Measurements from ENCODE around the gene FYB1. TPM values are rescaled to one million over a fixed set of nuclear protein-coding genes. Genes with fewer than 3 reads are reported as not detected.
A peak's percentile ranks its signal among the peaks of the same experiment; 100 is the strongest.

Gene FYB1
- total RNA-seq, 2 experiments from 2014 or later, result 71.3 to 74.1 TPM

DNA sequence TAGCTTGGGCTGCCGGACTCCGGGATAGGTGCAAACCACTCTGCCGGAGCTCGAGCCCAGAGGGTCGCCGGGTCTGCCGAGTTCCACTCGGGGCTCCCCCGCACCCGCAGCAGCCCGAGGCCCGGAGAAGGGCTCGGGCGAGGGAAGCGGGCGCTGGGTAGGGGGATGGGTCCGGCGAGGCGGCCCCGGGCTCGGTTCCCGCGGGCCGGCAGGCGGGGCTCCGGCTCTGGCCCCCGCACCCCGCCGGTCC is 145.7 kb downstream of the FYB1 start:
- peak; percentile 60 for DNase-seq
- Mint-ChIP-seq H3K27ac (peak overlapping the region; percentile 89), H3K4me1 (peaks cover 36% of the 10 kb centered on the region)

DNA sequence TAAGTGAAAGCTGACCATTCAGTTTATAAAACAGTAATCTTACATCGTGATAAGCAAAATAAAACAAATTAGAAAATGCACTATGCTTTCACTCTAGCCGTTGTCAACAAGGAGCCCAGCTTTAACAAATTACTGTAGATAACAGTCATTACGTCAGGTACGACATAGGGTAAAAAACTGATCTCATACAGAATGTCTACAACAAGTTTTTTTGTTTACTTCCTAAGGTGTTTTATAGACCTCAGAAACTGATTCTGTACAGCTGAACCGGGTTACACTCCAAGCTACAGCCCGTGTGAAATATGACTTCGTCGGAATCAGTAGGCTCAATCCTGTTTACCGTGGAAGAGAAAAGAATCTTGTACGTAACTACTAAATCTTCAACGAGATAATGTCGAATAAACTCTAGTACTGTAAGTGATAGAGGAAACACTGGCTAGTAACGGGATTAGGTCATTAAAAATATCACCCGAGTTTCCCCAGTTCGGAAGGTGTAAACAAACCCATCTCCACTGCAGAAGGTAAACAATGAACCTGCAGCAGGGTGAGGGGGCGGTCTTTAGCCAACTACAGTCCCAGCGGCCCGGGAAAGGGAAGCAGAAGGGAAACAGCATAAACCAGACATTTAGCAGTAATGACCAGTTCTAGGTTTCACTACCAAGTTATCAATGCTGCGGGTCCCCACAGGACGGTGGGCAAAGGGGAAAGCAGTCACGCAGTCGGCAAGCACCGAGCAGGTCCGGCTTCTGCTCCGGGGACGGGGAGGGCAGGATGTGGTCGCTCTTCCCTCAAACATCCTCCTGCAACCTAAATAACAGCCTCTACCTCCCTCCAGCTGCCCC is 146.2 kb downstream of the FYB1 start:
- Mint-ChIP-seq H3K9me3 (peaks cover 2% of the 10 kb centered on the region), H3K27me3 (peaks cover 27% of the 10 kb centered on the region), H3K4me1 (peaks cover 36% of the 10 kb centered on the region), H3K27ac (peak overlapping the region; percentile 89), H3K36me3 (peaks cover 16% of the 10 kb centered on the region), H3K4me3 (peak overlapping the region; percentile 93)
- DNase-seq, result peak; percentile 71

More for the DNA sequence above, 145.7 kb downstream of the FYB1 start:
- H3K4me3 Mint-ChIP-seq, result peak overlapping the region; percentile 93
- H3K9me3 Mint-ChIP-seq, result no peaks in the 10 kb centered on the region
- H3K36me3 Mint-ChIP-seq, result peaks cover 10% of the 10 kb centered on the region
- peaks cover 31% of the 10 kb centered on the region for H3K27me3 Mint-ChIP-seq

DNA sequence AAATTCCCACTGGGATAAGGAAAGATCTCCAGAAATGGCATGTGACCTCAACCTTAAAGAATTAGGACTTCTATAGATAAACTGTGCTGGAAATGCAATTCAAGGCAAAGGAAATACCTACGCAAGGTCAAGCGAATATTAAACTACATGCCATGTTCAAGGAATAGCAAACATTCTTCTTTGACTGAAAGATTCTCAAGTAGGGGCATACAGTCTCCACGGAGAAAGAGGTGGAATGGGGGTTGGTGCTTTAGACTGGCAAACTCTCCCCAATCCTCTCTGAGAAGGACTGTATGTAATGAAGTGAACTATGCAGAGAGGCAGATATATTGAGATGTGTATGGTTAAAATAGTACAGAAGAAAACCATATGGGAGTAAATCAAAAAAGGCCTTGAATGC is 151.3 kb downstream of the FYB1 start:
- Mint-ChIP-seq H3K4me3 (no peak overlapping the region), H3K27me3 (no peaks in the 10 kb centered on the region), H3K36me3 (peaks cover 49% of the 10 kb centered on the region), H3K27ac (no peak overlapping the region), H3K9me3 (peaks cover 22% of the 10 kb centered on the region), H3K4me1 (peaks cover 36% of the 10 kb centered on the region)
- no peak for DNase-seq

DNA sequence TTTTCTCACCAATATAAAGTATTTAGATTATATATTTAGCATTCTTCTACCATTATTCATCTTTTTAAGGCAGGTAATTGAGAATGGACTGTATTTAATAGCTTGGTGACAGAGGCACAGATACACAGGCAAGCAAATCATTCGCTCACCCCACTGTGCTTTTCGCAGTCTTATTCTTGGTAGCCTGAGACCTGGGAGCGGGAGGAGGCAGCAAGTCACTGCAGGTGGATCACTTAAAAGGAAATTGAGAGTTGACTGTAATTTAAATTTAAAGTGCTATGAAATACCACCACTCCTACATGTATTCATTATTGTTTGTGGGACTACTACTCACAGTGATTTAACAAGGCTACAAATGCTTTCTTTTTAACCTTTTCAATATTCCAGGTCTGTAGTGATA is 154.9 kb downstream of the FYB1 start:
- no peak overlapping the region for H3K4me3 Mint-ChIP-seq
- H3K36me3 Mint-ChIP-seq, result peaks cover 45% of the 10 kb centered on the region
- H3K9me3 Mint-ChIP-seq, result peaks cover 22% of the 10 kb centered on the region
- H3K27me3 Mint-ChIP-seq, result no peaks in the 10 kb centered on the region
- H3K27ac Mint-ChIP-seq, result no peak overlapping the region
- H3K4me1 Mint-ChIP-seq, result peaks cover 46% of the 10 kb centered on the region
- no peak for DNase-seq

DNA sequence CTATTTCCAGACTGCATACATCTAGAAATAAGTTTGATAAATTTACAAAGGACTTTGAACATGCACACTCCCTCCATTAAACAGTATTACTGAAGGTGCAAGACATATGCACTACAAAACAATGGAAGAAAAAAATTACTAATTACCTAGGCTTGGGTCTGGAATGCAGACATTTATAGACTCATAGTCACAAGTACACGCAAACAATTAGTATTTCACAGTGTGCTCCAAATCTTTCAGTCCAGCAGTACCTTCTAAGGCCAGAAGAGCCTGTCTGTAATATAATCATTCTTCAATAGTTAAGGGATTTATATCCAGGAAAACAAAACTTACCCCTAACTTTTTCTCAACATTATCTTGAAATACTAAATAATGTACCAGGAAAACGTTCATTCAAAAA is 156.3 kb downstream of the FYB1 start:
- no peaks in the 10 kb centered on the region for H3K27me3 Mint-ChIP-seq
- H3K27ac Mint-ChIP-seq, result no peak overlapping the region
- peaks cover 59% of the 10 kb centered on the region for H3K4me1 Mint-ChIP-seq
- no peak for DNase-seq
- no peak overlapping the region for H3K4me3 Mint-ChIP-seq
- H3K9me3 Mint-ChIP-seq, result peaks cover 21% of the 10 kb centered on the region
- peaks cover 34% of the 10 kb centered on the region for H3K36me3 Mint-ChIP-seq

DNA sequence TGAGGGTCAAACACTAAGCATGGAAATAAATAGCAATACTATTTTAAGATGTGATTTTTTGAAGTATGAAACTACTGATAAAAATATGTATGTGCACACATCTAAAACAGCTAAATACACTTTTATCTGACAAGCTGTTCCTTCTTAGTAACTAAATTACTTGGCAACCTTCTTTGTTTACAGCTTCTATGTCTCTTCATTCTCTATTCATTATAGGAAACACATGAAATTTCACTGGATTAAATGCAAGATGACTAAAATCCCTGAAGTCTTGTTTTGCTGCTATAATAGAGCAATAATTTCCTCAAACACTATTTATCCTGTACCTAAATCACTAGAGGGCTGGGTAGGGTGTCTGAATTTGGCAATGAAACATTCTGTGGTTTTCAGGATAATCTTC is 156.8 kb downstream of the FYB1 start:
- peaks cover 17% of the 10 kb centered on the region for H3K9me3 Mint-ChIP-seq
- H3K27me3 Mint-ChIP-seq, result no peaks in the 10 kb centered on the region
- DNase-seq, result no peak
- H3K4me1 Mint-ChIP-seq, result peaks cover 61% of the 10 kb centered on the region
- H3K27ac Mint-ChIP-seq, result no peak overlapping the region
- no peak overlapping the region for H3K4me3 Mint-ChIP-seq
- peaks cover 29% of the 10 kb centered on the region for H3K36me3 Mint-ChIP-seq

DNA sequence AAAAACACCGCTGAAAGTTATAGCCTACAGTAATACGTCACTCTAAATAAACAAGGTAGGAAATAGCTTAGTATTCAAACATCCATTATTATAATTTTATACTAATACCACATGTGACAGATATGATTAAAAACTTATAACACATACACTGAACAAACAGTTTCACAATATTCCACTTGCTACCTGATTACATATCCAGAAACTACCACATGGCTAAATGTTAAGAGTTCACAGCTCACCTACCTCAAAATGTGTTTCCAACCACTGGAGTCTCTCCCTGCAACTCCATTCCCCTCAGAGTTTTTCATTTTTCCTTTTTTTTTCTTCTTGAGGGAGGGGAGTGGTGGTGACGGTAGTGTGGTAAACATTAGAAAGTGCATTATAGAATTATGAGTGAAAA is 157.3 kb downstream of the FYB1 start:
- Mint-ChIP-seq H3K27ac (no peak overlapping the region), H3K4me3 (no peak overlapping the region), H3K36me3 (peaks cover 25% of the 10 kb centered on the region), H3K4me1 (peaks cover 61% of the 10 kb centered on the region), H3K9me3 (peaks cover 13% of the 10 kb centered on the region), H3K27me3 (no peaks in the 10 kb centered on the region)
- DNase-seq, result no peak

DNA sequence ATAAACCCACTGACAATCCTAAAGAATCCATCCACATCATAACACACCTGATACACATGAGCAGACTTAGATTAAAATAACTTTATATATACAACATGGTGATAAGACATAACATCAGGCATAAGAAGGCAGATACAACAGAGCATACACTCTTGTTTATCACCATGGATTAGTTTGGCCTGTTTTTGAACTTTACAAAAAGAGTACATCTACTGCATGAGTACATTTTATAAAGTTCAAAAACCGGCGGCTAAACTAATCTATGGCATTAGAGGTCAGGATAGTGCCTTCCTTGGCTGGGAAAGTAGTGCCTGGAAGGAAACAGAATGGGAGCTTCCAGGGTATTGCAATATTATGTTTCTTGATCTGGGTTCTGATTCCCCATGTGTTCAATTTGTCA is 160.3 kb downstream of the FYB1 start:
- no peak for DNase-seq
- Mint-ChIP-seq H3K4me1 (peaks cover 49% of the 10 kb centered on the region), H3K9me3 (no peaks in the 10 kb centered on the region), H3K27ac (no peak overlapping the region), H3K4me3 (no peak overlapping the region), H3K27me3 (no peaks in the 10 kb centered on the region), H3K36me3 (peaks cover 6% of the 10 kb centered on the region)

DNA sequence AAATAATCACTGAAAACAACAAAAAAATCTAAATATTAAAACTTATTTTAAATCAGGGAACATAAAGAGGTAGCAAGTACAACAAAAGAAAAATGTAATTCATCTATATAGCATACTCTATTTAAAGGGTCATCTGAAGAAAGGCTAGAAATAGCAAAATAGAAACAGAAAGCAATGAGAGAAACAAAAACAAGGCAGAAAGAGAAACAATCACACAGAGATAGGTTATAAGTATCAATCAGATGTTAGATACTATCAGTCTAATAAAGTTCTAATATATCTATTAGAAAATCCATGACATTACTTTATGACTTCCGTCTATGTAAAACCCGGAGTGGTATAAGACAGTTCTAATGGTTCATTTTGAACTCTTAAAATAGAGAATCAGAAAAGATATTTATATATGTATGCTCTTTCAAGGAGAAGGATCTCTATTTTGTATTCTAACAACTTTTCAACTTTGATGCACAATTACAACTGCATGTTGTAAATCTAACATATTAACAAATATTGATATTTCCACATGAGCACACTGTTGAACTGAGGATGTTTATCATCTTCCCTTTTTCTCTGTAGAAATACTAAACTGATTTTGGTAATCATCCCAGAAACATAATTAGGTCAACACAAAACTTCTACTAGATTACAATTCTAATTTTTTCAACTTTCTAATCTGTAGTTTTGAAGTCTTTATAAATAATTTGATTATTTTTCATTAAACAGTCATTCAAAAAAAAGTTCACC is 161.0 kb downstream of the FYB1 start:
- no peak overlapping the region for H3K27ac Mint-ChIP-seq
- peaks cover 48% of the 10 kb centered on the region for H3K4me1 Mint-ChIP-seq

DNA sequence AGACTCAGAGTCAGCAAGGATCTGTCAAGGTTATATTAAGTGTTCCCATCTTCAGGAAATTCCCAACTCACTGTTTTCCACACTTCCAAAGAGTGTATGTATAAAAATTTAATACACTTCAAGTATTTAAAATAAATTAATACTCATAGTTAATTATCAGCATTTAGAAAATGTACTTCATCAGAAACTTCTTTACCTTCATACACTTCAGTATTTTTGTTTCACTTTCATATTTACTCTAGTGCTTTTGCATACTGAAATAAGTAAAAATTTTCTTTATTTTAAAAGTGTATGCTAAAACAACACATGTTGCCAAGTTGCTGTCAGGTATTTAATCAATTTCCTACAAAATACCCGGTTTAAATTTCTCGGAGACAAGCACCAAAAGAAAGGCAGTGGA is 161.6 kb downstream of the FYB1 start:
- H3K36me3 Mint-ChIP-seq, result peaks cover 6% of the 10 kb centered on the region
- no peaks in the 10 kb centered on the region for H3K27me3 Mint-ChIP-seq
- peak overlapping the region; percentile 50 for H3K4me3 Mint-ChIP-seq
- H3K9me3 Mint-ChIP-seq, result no peaks in the 10 kb centered on the region
- H3K27ac Mint-ChIP-seq, result no peak overlapping the region
- H3K4me1 Mint-ChIP-seq, result peaks cover 42% of the 10 kb centered on the region
- no peak for DNase-seq

More for the DNA sequence above, 161.0 kb downstream of the FYB1 start:
- Mint-ChIP-seq H3K4me3 (no peak overlapping the region), H3K9me3 (no peaks in the 10 kb centered on the region), H3K36me3 (peaks cover 6% of the 10 kb centered on the region), H3K27me3 (no peaks in the 10 kb centered on the region)
- no peak for DNase-seq

DNA sequence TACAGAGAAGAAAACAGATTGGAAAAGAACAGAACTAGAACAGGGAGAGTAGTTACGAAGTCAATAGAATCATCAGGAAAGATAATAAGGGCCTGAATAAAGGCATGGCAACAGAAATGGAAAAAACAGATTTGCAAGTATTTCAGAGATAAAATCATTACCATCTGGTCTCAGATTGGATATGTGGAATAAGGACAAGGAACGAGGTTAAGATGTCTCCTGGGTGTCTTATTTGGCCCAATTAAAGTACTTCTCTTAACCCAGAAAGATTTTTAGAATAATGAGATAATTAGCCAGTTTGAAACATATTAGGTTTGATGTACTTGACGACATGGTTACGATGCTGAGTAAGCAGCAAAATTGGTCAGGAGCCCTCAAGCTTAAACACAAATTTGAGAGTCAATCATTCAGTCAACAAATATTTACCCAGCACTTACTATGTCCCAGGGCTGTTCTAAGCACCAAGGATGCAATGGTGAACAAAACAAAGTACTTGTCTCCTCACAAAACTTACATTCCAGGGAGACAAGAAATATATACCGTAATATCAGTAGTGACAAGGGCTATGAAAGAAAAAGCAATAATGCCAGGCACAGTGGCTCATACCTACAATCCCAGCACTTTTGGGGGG is 163.5 kb downstream of the FYB1 start:
- Mint-ChIP-seq H3K4me1 (peaks cover 32% of the 10 kb centered on the region), H3K36me3 (peaks cover 8% of the 10 kb centered on the region), H3K9me3 (no peaks in the 10 kb centered on the region), H3K27ac (no peak overlapping the region), H3K4me3 (no peak overlapping the region), H3K27me3 (no peaks in the 10 kb centered on the region)
- DNase-seq, result no peak

Other genes starting within 250 kb of the FYB1 start
- 10 to 100 TPM; 19.7 to 21.5 TPM for gene RICTOR, start 145.2 kb downstream of the FYB1 start, total RNA-seq
- not detected for gene C9, start 144.9 kb upstream of the FYB1 start, total RNA-seq
- gene DAB2, start 205.4 kb upstream of the FYB1 start, total RNA-seq, result under 1 TPM; 0.25 to 0.28 TPM

Measured in activated naive CD8-positive, alpha-beta T cell treated with anti-CD3 and anti-CD28 coated beads for 36 hours (primary cell).